ENCODE results near the gene MAG. TPM values are rescaled to one million over a fixed set of nuclear protein-coding genes. Genes with fewer than 3 reads are reported as not detected.
A peak's percentile ranks its signal among the peaks of the same experiment; 100 is the strongest.

Gene MAG
- total RNA-seq, 1 donor from 2014 or later, result not detected

- TF ChIP-seq CTCF (IDR thresholded peaks at IDR 0.05), result no peak
- H3K9me3 Mint-ChIP-seq (ENCODE audit: low read depth), result no peaks in the 10 kb centered on the region
- peaks cover 6% of the 10 kb centered on the region for H3K27me3 Mint-ChIP-seq (ENCODE audit: low read depth)
- H3K36me3 Mint-ChIP-seq (ENCODE audit: low read depth), result no peaks in the 10 kb centered on the region
- H3K4me1 Mint-ChIP-seq (ENCODE audit: low read depth), result no peaks in the 10 kb centered on the region
- H3K4me3 Mint-ChIP-seq (ENCODE audit: unreplicated experiment), result no peak overlapping the region
- H3K27ac Mint-ChIP-seq (ENCODE audit: unreplicated experiment), result no peak overlapping the region
- DNase-seq (ENCODE audit: low spot score), result no peak
Observed at GRCh38 chr19:35304036-35304435, 12.1 kb downstream of the MAG start.

GRCh38 chr19:35305181-35305580 is 13.2 kb downstream of the MAG start:
- Mint-ChIP-seq H3K4me3 (ENCODE audit: unreplicated experiment) (no peak overlapping the region), H3K36me3 (ENCODE audit: low read depth) (no peaks in the 10 kb centered on the region), H3K27ac (ENCODE audit: unreplicated experiment) (no peak overlapping the region)

DNA sequence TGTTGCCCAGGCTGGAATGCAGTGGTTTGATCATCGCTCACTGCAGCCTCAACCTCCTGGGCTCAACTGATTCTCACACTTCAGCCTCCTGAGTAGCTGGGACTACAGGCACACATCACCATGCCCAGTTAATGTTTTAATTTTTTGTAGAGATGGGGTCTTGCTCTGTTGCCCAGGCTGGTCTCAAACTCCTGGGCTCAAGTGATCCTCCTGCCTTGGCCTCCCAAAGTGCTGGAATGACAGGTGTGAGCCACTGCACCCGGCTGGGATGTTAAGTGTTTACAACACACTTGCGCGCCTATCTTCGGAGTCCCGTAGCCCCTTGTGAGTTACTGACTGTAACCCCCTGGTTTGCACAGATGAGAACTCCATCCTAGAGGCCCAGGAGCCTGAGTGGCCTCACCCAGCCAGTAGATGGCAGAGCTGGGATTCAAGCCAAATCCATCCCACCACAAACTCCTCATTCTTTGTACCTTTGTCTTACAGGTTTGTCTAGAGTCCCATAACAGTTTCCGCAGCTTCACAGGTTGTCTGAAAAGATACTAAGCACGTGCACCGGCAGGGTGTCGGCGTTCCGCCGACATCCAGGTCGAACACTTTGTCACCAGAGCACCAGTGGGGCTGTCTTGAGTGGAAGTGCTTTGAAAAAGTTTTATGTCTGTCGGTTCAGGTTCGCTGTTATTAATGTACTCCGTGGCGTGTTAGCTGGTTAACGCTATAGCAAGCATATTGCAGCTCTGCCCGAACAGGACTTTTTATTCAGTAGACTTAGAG is 14.7 kb downstream of the MAG start:
- H3K4me1 Mint-ChIP-seq (ENCODE audit: low read depth), result no peaks in the 10 kb centered on the region
- H3K27me3 Mint-ChIP-seq (ENCODE audit: low read depth), result peaks cover 6% of the 10 kb centered on the region
- H3K4me3 Mint-ChIP-seq (ENCODE audit: unreplicated experiment), result no peak overlapping the region
- H3K36me3 Mint-ChIP-seq (ENCODE audit: low read depth), result no peaks in the 10 kb centered on the region
- no peak overlapping the region for H3K27ac Mint-ChIP-seq (ENCODE audit: unreplicated experiment)
- no peaks in the 10 kb centered on the region for H3K9me3 Mint-ChIP-seq (ENCODE audit: low read depth)
- DNase-seq (ENCODE audit: low spot score), result no peak
- TF ChIP-seq CTCF (IDR thresholded peaks at IDR 0.05), result peak; percentile 39

More at GRCh38 chr19:35305181-35305580, 13.2 kb downstream of the MAG start:
- no peaks in the 10 kb centered on the region for H3K4me1 Mint-ChIP-seq (ENCODE audit: low read depth)
- H3K9me3 Mint-ChIP-seq (ENCODE audit: low read depth), result no peaks in the 10 kb centered on the region
- TF ChIP-seq CTCF (IDR thresholded peaks at IDR 0.05), result no peak
- no peak for DNase-seq (ENCODE audit: low spot score)
- peaks cover 6% of the 10 kb centered on the region for H3K27me3 Mint-ChIP-seq (ENCODE audit: low read depth)

- H3K4me3 Mint-ChIP-seq (ENCODE audit: unreplicated experiment), result no peak overlapping the region
Observed at GRCh38 chr19:35307931-35308330, 16.0 kb downstream of the MAG start.

GRCh38 chr19:35308910-35309309 is 16.9 kb downstream of the MAG start:
- TF ChIP-seq CTCF (IDR thresholded peaks at IDR 0.05), result no peak
- Mint-ChIP-seq H3K27me3 (ENCODE audit: low read depth) (peaks cover 4% of the 10 kb centered on the region), H3K9me3 (ENCODE audit: low read depth) (no peaks in the 10 kb centered on the region), H3K4me1 (ENCODE audit: low read depth) (peaks cover 2% of the 10 kb centered on the region), H3K36me3 (ENCODE audit: low read depth) (no peaks in the 10 kb centered on the region), H3K4me3 (ENCODE audit: unreplicated experiment) (no peak overlapping the region), H3K27ac (ENCODE audit: unreplicated experiment) (no peak overlapping the region)
- no peak for DNase-seq (ENCODE audit: low spot score)

More at GRCh38 chr19:35307931-35308330, 16.0 kb downstream of the MAG start:
- no peak for DNase-seq (ENCODE audit: low spot score)
- no peaks in the 10 kb centered on the region for H3K36me3 Mint-ChIP-seq (ENCODE audit: low read depth)
- no peak for TF ChIP-seq CTCF (IDR thresholded peaks at IDR 0.05)
- no peaks in the 10 kb centered on the region for H3K4me1 Mint-ChIP-seq (ENCODE audit: low read depth)
- H3K9me3 Mint-ChIP-seq (ENCODE audit: low read depth), result no peaks in the 10 kb centered on the region
- peaks cover 6% of the 10 kb centered on the region for H3K27me3 Mint-ChIP-seq (ENCODE audit: low read depth)
- no peak overlapping the region for H3K27ac Mint-ChIP-seq (ENCODE audit: unreplicated experiment)
